C4-2B (cell line): ENCODE measurements around the gene SMPDL3A.

Experiments
- H3K27ac ChIP-seq: fragments of 450-650 bp; 2 replicates; pipeline ENCODE4 v1.5.1; 2017
- ZFX ChIP-seq: fragments of 450-650 bp; IDR thresholded peaks from 2 replicates; pipeline ENCODE4 v1.6.1; 2017
- TF ChIP-seq, protein P1 (sequence below): fragments of 450-650 bp; conservative IDR thresholded peaks from 2 replicates; pipeline ENCODE4 v1.5.1; 2017; ENCODE audit warnings: mild to moderate bottlenecking

The SMPDL3A gene

DNA sequence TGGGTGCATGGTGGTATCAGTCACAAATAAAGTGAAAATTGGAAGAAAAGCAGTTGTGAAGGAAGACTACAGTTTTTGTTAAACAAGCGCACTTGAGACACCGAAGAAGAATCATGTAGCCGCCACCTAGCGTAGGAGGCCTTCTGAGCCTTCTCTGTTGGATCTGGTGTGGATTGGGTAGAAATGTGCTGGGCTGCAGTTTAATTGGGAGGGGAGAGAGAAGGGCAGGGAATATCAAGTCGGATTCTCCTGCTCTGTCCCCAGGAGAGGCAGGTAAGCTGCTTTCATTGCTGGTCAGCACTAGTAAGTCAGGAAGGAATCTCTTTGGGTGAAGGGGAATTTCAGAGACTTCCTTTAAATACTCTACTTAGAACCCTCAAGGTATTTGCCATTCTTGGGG is 10.8 kb upstream of the SMPDL3A start:
- no peak overlapping the region for H3K27ac ChIP-seq
- no peak for TF ChIP-seq ZFX
- TF ChIP-seq, protein P1, sequence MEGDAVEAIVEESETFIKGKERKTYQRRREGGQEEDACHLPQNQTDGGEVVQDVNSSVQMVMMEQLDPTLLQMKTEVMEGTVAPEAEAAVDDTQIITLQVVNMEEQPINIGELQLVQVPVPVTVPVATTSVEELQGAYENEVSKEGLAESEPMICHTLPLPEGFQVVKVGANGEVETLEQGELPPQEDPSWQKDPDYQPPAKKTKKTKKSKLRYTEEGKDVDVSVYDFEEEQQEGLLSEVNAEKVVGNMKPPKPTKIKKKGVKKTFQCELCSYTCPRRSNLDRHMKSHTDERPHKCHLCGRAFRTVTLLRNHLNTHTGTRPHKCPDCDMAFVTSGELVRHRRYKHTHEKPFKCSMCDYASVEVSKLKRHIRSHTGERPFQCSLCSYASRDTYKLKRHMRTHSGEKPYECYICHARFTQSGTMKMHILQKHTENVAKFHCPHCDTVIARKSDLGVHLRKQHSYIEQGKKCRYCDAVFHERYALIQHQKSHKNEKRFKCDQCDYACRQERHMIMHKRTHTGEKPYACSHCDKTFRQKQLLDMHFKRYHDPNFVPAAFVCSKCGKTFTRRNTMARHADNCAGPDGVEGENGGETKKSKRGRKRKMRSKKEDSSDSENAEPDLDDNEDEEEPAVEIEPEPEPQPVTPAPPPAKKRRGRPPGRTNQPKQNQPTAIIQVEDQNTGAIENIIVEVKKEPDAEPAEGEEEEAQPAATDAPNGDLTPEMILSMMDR = no peak

DNA sequence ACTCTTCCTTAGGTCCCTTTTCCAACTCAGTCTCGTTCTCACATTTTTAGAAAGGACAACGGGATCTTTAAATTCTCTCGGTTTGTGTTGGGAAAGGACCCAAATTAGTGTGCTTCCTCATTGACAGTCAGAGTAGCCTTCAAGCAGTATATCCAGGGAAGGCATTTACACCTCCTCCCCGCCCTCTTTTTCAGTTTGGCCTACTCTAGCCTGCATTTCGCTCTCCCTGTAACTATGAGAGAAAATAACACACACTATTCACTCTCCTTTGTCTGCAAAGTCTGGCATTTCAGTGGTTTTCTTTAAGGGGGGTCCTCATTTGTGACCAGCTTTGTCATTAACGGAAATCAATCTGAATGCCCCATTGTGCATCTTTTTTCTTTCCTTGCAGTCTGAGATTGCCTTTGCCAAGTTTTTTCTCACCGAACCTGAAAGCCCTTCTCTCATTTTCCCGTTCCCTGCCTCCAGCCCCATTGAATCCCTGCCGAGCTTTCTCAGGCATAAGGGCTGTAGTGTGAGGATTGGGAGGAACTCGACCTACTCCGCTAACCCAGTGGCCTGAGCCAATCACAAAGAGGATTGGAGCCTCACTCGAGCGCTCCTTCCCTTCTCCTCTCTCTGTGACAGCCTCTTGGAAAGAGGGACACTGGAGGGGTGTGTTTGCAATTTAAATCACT is 9.9 kb upstream of the SMPDL3A start:
- no peak overlapping the region for H3K27ac ChIP-seq
- TF ChIP-seq ZFX = no peak
- TF ChIP-seq, protein P1 = no peak

DNA sequence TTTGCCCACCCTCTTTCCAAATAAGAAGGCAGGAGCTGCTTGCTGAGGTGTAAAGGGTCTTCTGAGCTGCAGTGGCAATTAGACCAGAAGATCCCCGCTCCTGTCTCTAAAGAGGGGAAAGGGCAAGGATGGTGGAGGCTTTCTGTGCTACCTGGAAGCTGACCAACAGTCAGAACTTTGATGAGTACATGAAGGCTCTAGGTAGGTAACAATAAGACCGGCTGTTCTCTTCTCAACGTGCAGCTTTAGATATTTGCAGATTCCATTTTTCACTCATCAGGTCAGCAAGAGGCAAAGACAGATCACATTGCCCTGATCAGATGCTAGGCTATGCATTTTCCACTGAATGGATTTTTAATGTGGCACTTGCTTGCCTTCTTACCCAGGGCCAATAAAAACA is 9.4 kb upstream of the SMPDL3A start, which contains the start of gene FABP7:
TSS of gene FABP7 (plus strand) at position 50 of the 400 bp plus-strand sequence. CDS start at position 129, 79 bp downstream.
- no peak within 1 kb of the TSS for H3K27ac ChIP-seq
- TF ChIP-seq, protein P1 = no peak
- TF ChIP-seq ZFX = no peak

DNA sequence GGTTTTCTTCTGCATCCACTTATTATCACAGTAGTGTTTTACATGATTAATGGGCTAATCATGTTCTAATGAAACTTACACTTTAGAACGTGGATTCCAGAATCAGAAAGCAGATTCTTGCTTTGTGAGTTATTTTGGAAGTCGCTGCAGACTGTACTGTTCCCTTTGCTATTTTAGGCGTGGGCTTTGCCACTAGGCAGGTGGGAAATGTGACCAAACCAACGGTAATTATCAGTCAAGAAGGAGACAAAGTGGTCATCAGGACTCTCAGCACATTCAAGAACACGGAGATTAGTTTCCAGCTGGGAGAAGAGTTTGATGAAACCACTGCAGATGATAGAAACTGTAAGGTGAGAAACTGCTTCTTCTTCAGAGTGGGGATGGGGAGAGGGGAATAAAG is 8.9 kb upstream of the SMPDL3A start:
- H3K27ac ChIP-seq = no peak overlapping the region
- TF ChIP-seq ZFX = no peak
- TF ChIP-seq, protein P1 = no peak

DNA sequence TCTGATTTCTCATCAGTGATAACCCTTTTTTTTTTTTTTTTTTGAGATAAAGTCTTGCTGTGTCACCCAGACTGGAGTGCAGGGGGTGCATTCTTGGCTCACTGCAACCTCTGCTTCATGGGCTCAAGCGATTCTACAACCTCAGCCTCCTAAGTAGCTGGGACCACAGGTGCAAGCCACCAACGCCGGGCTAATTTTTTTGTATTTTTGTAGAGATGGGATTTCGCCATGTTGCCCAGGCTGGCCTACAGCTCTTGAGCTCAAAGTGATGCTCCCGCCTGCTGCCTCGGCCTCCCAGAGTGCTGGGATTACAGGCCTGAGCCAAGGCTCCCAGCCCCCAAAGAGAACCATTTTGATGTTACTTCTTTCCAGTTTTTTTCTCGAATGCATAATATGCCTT is 7.3 kb upstream of the SMPDL3A start:
- H3K27ac ChIP-seq = no peak overlapping the region
- no peak for TF ChIP-seq ZFX
- TF ChIP-seq, protein P1 = no peak

DNA sequence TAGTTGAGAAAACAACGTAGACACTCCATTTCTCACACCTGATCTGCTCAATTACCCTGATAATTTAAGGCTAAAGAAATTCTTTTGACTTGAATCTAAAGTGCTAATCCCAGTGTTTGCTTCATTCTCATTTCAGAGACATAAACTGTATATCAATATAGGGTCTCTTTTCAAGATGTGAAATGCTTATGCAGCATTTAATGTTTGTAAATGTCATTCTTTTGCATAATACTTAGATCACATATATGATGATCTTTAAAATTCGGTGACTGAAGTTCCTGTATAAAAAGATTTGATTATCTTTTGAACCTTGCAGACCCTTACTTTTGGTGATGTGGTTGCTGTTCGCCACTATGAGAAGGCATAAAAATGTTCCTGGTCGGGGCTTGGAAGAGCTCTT is 5.7 kb upstream of the SMPDL3A start:
- TF ChIP-seq, protein P1 = no peak
- no peak for TF ChIP-seq ZFX
- no peak overlapping the region for H3K27ac ChIP-seq

DNA sequence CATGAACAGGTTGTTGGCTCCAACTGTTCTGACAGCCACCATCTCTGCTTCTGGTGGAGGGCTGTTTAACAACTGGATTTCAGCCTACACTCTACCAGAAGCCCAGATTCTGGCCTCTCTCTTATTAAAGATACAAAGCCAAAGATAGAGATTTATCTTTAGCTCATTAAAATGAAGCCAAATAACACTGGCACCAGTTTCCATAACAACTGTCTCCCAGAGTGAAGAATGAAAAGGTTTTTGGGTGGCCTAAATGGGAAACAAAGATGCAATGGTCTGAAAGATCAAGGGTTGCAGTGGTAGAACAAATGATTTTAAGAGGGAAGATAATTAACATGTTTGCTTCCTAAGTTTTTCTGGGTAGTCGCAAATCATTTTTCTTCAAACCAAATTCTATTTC is 3.2 kb upstream of the SMPDL3A start:
- TF ChIP-seq ZFX = no peak
- TF ChIP-seq, protein P1 = no peak

More for the DNA sequence above, 3.2 kb upstream of the SMPDL3A start:
- H3K27ac ChIP-seq = no peak overlapping the region
